NCI-H1436 treated with DMSO at 0.1 percent for 48 hours (cell line): ENCODE data around the gene OCSTAMP.
A peak's percentile ranks its signal among the peaks of the same experiment; 100 is the strongest.

Source experiments
- DNase-seq: peaks from one replicate; lab custom pipeline; 2025; lab: John Stamatoyannopoulos, UW

The OCSTAMP gene

GRCh38 chr20:46553926-46554325 lies 3.5 kb upstream of the OCSTAMP start:
- no peak for DNase-seq

GRCh38 chr20:46552460-46553420 lies 2.3 kb upstream of the OCSTAMP start:
- no peak for DNase-seq

- no peak for DNase-seq
Observed at GRCh38 chr20:46551522-46552381, 1.3 kb upstream of the OCSTAMP start.

- DNase-seq = no peak
Observed at GRCh38 chr20:46549188-46549972, 1.1 kb downstream of the OCSTAMP start.

GRCh38 chr20:46548688-46549087 lies 1.8 kb downstream of the OCSTAMP start:
- DNase-seq = no peak

- no peak for DNase-seq
Observed at GRCh38 chr20:46547995-46548394, 2.5 kb downstream of the OCSTAMP start.

GRCh38 chr20:46546936-46547335 lies 3.5 kb downstream of the OCSTAMP start:
- DNase-seq = no peak

GRCh38 chr20:46546298-46546697 lies 4.2 kb downstream of the OCSTAMP start:
- no peak for DNase-seq

GRCh38 chr20:46545827-46546138 lies 4.7 kb downstream of the OCSTAMP start:
- no peak for DNase-seq

GRCh38 chr20:46545077-46545826 lies 5.2 kb downstream of the OCSTAMP start:
- no peak for DNase-seq

- DNase-seq = no peak
Observed at GRCh38 chr20:46544576-46544975, 5.9 kb downstream of the OCSTAMP start.

GRCh38 chr20:46543959-46544358 lies 6.5 kb downstream of the OCSTAMP start:
- no peak for DNase-seq

GRCh38 chr20:46543033-46543432 lies 7.4 kb downstream of the OCSTAMP start:
- no peak for DNase-seq

- DNase-seq = no peak
Observed at GRCh38 chr20:46541229-46541935, 9.1 kb downstream of the OCSTAMP start.

GRCh38 chr20:46539113-46539512 lies 11.3 kb downstream of the OCSTAMP start:
- no peak for DNase-seq

- DNase-seq = no peak
Observed at GRCh38 chr20:46530640-46531039, 19.8 kb downstream of the OCSTAMP start.

- no peak for DNase-seq
Observed at GRCh38 chr20:46523696-46524328, 26.6 kb downstream of the OCSTAMP start.

GRCh38 chr20:46523108-46523507 lies 27.3 kb downstream of the OCSTAMP start:
- no peak for DNase-seq

- peak; percentile 20 for DNase-seq
Observed at GRCh38 chr20:46520976-46521579, 29.4 kb downstream of the OCSTAMP start.

GRCh38 chr20:46520540-46520939 lies 29.9 kb downstream of the OCSTAMP start:
- DNase-seq = no peak
